ENCODE measurements around the gene MYT1. TPM values are rescaled to one million over a fixed set of nuclear protein-coding genes. Genes with fewer than 3 reads are reported as not detected.

MYT1 gene
- total and polyA plus RNA-seq, 2 of the 8 experiments (the other 6 are each of a cell fraction or from before 2014, with no cell fraction given) = 0.63 to 2.0 TPM

DNA sequence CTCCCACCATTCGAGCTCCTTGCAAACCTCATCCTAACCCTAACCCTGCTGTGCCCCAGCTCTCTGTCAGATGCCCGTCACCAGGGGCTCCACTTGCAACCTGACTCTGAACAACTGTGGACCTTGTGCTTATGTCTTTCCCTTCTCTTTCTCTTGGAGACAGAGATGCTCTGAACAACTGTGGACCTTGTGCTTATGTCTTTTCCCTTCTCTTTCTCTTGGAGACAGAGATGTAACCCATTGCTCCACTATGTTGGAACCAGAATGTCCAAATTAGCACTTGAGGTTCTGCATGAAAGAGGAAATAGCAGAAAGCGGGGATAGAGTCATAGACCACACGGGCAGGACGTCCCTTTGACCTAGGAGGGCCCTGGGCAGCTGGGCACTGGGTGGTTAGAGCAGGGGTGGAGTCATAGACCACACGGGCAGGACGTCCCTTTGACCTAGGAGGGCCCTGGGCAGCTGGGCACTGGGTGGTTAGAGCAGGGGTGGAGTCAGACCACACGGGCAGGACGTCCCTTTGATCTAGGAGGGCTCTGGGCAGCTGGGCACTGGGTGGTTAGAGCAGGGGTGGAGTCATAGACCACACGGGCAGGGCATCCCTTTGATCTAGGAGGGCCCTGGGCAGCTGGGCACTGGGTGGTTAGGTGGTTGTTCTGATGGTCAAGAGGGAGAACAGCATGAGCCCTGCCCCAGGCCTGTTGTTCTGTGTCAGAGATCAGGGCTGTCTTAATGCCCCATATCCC, 113.5 kb downstream of the MYT1 start:
- no peak overlapping the region for H4K5ac ChIP-seq (ENCODE audit: insufficient read length, low read depth, low read length)
- H3K4me1 ChIP-seq (replicated peaks in 1 of 4; ENCODE audit: control insufficient read depth in 3 of 4, insufficient read depth in 4 of 4, low read length in 3 of 4) = no peaks in the 10 kb centered on the region
- H3K9ac ChIP-seq (replicated peaks in 1 of 4; ENCODE audit: extremely low read depth in 1 of 4, low read depth in 3 of 4, low read length in 3 of 4) = no peak overlapping the region
- no peak overlapping the region for H2BK120ac ChIP-seq (replicated peaks; ENCODE audit: low read depth, low read length)
- no peak overlapping the region for H3K27ac ChIP-seq (ENCODE audit: low read depth, low read length)
- H3K4me2 ChIP-seq (ENCODE audit: insufficient read depth in 1 of 2, low read depth in 2 of 2, low read length in 2 of 2) = no peak overlapping the region
- H3K79me2 ChIP-seq (ENCODE audit: control insufficient read depth in 1 of 2, insufficient read depth in 2 of 2, low read length in 2 of 2) = no peaks in the 10 kb centered on the region
- peaks cover 0 to 6% (median 0%) of the 10 kb centered on the region in 4 experiments; a peak in 3 of 8 replicates for H3K36me3 ChIP-seq (ENCODE audit: control insufficient read depth in 2 of 4, insufficient read depth in 4 of 4, low read length in 3 of 4)
- no peak overlapping the region for H2AK5ac ChIP-seq (ENCODE audit: low read depth, low read length)
- ChIA-PET POLR2A (ENCODE audit: partially characterized antibody) (no interaction called here), CTCF (ENCODE audit: partially characterized antibody) (no interaction called here)
- no peak overlapping the region for H2BK20ac ChIP-seq (ENCODE audit: low read length)
- no peak overlapping the region for H2BK12ac ChIP-seq (ENCODE audit: low read depth, low read length)
- H3K27me3 ChIP-seq (replicated peaks in 1 of 4; ENCODE audit: control insufficient read depth in 3 of 4, extremely low read depth in 1 of 4, insufficient read depth in 3 of 4, low read length in 3 of 4) = no peaks in the 10 kb centered on the region
- no peaks in the 10 kb centered on the region for H3K23me2 ChIP-seq (ENCODE audit: low read depth, low read length)
- no peaks in the 10 kb centered on the region for H3K79me1 ChIP-seq (ENCODE audit: low read depth, low read length)
- H4K20me1 ChIP-seq (replicated peaks in 1 of 2; ENCODE audit: control insufficient read depth in 1 of 2, insufficient read depth in 2 of 2, low read length in 2 of 2) = no peaks in the 10 kb centered on the region
- H3K56ac ChIP-seq (replicated peaks; ENCODE audit: insufficient read length, low read depth, low read length) = no peak overlapping the region
- no peak overlapping the region for H3K4ac ChIP-seq (replicated peaks; ENCODE audit: insufficient read length, low read depth, low read length)
- H4K91ac ChIP-seq (replicated peaks; ENCODE audit: insufficient read length, low read length) = no peak overlapping the region
- H2AFZ ChIP-seq (ENCODE audit: low read length) = no peak overlapping the region
- H3K18ac ChIP-seq (ENCODE audit: extremely low read depth, low read length) = no peak overlapping the region
- no peak overlapping the region for H3K4me3 ChIP-seq (ENCODE audit: extremely low read depth in 1 of 4, insufficient read depth in 2 of 4, low read depth in 3 of 4, low read length in 4 of 4)
- DNase-seq (ENCODE audit: low read depth in 1 of 2, low spot score in 2 of 2) (no peak), FAIRE-seq (no peak)
- H3K14ac ChIP-seq (ENCODE audit: insufficient read length) = no peak overlapping the region
- H3K23ac ChIP-seq (ENCODE audit: insufficient read length) = no peak overlapping the region
- H2BK15ac ChIP-seq (ENCODE audit: low read length) = no peak overlapping the region
- peaks cover 13 to 33% of the 10 kb centered on the region in 2 experiments for H3K9me3 ChIP-seq (ENCODE audit: insufficient read depth in 2 of 2, low read depth in 1 of 2, low read length in 1 of 2)
- no peak overlapping the region for H2BK5ac ChIP-seq (ENCODE audit: low read depth, low read length)
- 89% methylated on average over 10 of the region's 10 CpGs; no CpG with 5 or more reads in 1 of the 2 experiments for WGBS, 2 experiments (ENCODE audit: extremely low coverage in 1 of 2, insufficient coverage in 1 of 2, insufficient read length in 1 of 2, insufficient replicate concordance in 2 of 2, low coverage in 1 of 2, low lambda C conversion rate in 2 of 2, missing lambda C conversion rate in 1 of 2)
- H4K8ac ChIP-seq (ENCODE audit: extremely low read depth, insufficient read depth, low read length) = no peak overlapping the region
- TF ChIP-seq EZH2 (IDR thresholded peaks at IDR 0.05; ENCODE audit: low read depth, low read length, severe bottlenecking) = no peak
- no peak for TF ChIP-seq CREB1 (IDR thresholded peaks at IDR 0.05)
- TF ChIP-seq SUZ12 (IDR thresholded peaks at IDR 0.05; ENCODE audit: low read length) = no peak
- TF ChIP-seq SP4 (IDR thresholded peaks at IDR 0.05; ENCODE audit: low read length) = no peak
- TF ChIP-seq KDM4A (IDR thresholded peaks at IDR 0.05; ENCODE audit: low read depth, low read length, severe bottlenecking) = no peak
- no peak for TF ChIP-seq CHD1 (IDR thresholded peaks at IDR 0.05; ENCODE audit: low read depth, low read length)
- no peak for TF ChIP-seq GTF2F1 (IDR thresholded peaks at IDR 0.05; ENCODE audit: borderline replicate concordance, low read depth, low read length)
- no peak for TF ChIP-seq HDAC2 (IDR thresholded peaks at IDR 0.05; ENCODE audit: borderline replicate concordance in 1 of 2, low read depth in 2 of 2, low read length in 2 of 2)
- TF ChIP-seq EP300 (IDR thresholded peaks at IDR 0.05; ENCODE audit: borderline replicate concordance in 1 of 2, low read depth in 2 of 2, low read length in 2 of 2) = no peak
- no peak for TF ChIP-seq SIRT6 (IDR thresholded peaks at IDR 0.05; ENCODE audit: low read length)
- TF ChIP-seq TAF7 (optimal IDR thresholded peaks at IDR 0.05; ENCODE audit: borderline replicate concordance, low read depth, low read length) = no peak
- TF ChIP-seq TEAD4 (IDR thresholded peaks at IDR 0.05; ENCODE audit: low read depth, low read length) = no peak

All from H1 (cell line).